HG02884 (cell line): ENCODE measurements around the gene KDM5B.
"Not testable (repeated sequence)": the region's sequence is repeated elsewhere in the genome, so short reads cannot be mapped to it uniquely, and the experiment has no call there.

Experiments
- ATAC-seq: cut with Tn5 transposase; IDR thresholded peaks from one replicate; pipeline ENCODE4 v1.9.1; 2021; ENCODE audit warnings: mild to moderate bottlenecking, moderate library complexity; ENCODE audit not compliant: unreplicated experiment

The KDM5B gene

GRCh38 chr1:202815120-202815519 is 6.9 kb upstream of the KDM5B start:
- ATAC-seq: no peak

- no peak for ATAC-seq
Observed at GRCh38 chr1:202812176-202813026, 4.2 kb upstream of the KDM5B start.

DNA sequence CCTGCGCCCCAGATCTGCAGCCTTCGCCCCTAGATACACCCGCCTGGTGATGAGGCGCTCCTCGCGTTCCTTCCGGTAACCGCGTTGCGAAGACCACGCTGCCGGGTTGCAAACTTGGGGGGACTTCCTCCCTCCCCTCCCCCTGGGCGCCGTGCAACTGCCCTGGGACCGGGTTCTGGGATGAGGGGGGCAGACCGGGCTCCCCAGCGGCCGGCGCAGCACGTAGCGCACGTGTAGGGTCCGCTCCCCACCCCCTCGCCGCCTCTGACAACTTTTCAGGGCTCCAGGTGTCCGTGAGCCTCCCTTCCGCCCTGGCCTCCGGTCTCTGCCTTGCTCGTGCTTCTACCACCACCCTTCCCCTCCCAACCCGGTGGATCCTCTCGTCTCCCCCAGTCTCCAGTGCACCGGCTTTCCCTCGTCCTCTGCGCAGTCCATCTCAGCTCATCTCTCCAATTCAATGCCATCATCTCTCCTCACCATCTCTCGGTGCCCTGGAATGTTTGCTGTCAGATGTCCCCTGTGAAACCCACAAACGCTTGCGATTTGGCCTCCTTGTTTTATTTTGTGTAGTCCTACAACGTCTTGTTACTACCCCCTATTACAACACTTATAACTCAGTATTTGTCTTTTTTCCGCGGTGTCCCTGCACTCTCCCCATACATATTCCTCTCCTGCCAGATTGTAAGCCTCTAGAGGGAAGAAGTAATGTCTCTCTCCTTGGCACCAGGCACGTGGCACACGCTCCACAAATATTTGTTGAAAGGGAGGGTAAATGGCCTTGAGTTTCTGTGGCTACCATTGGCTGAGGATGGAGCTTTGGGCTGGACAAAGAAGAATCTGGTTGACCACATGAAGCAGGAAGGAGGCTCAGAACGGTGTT is 3.3 kb upstream of the KDM5B start:
- no peak for ATAC-seq

DNA sequence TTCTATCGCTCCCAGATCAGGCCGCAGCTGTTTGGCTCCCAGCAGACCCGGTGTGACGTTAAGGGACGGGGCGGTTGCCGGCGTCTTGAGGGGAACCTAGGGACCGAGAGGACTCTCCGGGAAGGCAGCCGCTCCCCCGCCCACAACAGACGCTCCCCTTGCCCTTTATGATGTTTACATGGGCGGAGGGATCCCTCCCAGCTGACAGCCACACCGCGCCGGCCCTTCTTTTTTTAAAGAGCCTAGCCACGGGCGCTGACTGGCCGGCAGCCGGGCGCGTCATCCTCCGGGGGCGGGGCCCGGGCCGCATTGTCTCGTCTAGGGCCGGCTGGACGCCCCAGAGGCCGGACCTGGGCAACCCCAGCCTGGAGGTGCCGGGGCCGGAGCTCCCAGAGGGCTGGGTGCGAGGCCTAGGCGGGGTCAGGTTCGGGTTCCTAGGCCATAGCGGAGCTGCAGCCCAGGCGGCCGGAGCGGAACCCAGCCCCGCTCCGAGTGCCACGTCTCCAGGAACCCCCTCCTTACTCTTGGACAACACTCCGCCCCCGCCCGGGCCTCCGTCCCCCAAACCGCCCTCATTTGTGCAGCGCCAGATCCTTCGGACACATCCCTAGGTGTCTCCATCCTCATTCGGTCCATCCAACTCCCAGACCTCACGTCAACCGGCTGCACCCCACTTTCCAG is 2.5 kb upstream of the KDM5B start, which contains the start of gene PCAT6:
Gene PCAT6 (plus strand): TSS at position 340 of the 681 bp plus-strand sequence.
- peak; percentile 72 for ATAC-seq

DNA sequence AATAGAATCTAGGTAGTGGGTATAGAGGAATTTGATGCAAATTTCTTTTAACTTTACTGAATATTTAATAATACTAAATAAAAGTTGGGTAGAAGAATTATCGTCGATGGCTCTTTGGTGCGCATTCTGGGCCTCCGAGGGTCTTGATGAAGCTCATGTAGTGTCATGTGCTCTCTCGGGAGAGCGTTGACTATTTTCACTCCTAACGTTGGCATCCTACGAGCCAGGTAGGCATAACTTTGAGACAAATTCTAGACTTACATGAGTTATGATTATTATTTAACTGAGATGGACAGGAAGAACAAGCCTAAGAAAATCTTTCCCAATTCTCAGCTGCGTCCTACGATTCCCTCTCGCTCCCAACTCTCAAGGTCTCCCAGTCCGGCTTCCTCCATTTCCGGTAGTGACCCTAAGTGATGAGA is 2.0 kb upstream of the KDM5B start:
- ATAC-seq: no peak

DNA sequence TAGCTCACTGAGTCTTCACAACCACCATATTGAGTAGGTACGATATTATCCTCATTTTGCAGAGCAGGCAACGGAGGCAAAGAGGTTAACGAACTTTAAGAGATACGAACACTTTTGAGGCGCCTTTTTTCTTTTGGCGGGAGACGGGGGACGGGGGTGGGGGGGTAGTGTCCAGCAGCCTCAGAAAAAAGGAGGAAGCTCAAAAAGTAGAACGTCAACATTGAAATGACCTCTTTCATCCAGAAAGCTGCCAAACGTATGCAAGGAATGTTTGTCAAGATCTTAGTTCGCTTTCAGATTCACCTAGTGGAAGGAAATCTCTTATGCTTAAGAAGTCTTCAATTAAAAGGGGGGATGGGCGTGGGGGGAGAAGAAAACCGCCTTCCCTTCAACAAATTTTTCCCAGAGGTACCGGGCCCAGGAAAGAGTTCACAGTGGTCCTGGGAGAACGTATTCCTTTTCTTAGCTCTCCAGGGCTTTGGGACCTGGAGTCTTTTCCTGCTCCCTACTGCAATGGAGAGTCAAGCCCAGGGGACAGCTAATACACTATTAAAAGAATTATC is 1.5 kb upstream of the KDM5B start:
- no peak for ATAC-seq

- no peak for ATAC-seq
Observed at GRCh38 chr1:202807451-202807925, 733 bp downstream of the KDM5B start.

DNA sequence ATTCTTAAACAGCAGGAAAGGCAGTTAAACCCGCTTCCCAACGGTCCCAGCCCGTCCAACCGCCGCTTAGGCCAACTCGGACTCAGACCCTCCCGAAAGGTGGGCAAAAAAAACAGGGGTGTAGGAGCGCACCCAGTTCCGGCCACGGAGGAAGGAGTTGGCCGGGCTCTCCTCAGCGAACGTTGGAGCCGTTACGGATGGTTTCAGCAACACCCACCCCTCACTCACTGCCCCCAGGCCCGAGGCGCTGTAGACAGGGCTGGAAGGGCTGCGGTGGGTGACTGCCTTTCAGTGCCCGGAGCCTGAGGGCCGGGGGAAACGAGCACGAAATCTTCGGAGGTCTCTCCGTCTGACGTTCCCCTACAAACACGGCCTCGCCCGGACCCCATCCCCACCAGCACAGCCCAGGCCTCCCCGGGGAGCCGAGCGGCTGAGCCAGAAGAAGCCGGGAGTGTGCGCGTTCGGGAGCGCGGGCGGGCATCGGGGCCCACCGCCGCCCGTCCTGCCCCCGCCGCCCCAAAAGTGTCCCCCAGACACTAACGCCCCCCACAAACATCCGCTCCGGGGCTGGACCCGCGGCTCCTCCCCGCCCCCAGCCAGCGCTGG is 1.3 kb downstream of the KDM5B start:
- no peak for ATAC-seq

- no peak for ATAC-seq
Observed at GRCh38 chr1:202805886-202806844, 2.1 kb downstream of the KDM5B start.

DNA sequence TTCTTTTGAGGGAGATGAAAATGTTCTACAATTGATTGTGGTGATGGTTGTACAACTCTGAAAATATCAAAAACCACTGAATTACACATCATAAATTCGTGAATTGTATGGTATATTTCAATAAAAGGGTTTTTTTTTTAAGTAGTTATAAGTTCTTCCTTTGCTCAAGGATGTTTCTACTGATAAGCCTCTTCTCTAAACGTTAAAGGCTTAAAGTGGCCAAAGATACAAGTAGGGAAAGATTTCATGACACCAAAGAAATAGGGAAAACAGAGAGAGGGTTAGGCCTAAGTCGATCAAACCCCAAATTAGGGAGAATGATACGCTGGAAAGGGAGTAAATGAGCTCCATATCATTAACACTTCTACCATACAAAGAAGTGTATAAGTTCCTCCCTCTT is 4.1 kb downstream of the KDM5B start:
- no peak for ATAC-seq

DNA sequence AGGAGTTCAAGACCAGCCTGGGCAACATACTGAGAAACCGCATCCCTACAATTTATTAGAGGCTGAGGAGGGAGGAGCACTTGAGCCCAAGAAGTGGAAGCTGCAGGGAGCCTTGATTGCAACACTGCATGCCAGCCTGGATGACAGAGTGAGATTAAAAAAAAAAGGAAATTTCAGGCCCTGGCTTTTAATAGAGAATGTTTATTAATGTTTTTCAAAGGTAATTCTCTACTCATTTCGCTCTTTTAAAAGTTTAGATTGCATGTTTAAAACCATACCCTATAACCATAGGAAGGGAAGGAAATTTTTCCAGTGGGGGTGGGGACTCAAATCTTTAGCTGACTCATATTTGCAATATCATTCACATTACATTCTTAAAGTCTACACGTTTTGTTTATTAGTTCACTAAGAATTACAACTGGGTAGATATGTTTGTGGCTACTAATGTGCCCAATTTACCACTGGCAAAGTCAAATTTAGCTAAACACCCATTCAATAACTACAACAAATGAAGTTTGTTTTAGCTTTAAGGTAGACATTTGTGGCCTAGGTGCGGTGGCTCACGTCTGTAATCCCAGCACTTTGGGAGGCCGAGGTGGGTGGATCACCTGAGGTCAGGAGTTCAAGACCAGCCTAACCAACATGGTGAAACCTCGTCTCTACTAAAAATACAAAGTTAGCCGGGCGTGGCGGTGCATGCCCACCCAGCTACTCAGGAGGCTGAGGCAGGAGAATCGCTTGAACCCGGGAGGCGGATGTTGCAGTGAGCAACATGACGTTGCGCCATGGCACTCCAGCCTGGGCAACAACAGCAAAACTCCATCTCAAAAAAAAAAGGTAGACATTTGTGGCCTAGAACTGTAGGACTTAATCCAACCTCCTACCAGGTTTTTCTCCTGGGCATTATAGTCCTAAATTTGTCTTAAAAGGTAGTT is 5.0 kb downstream of the KDM5B start:
- ATAC-seq: no peak

DNA sequence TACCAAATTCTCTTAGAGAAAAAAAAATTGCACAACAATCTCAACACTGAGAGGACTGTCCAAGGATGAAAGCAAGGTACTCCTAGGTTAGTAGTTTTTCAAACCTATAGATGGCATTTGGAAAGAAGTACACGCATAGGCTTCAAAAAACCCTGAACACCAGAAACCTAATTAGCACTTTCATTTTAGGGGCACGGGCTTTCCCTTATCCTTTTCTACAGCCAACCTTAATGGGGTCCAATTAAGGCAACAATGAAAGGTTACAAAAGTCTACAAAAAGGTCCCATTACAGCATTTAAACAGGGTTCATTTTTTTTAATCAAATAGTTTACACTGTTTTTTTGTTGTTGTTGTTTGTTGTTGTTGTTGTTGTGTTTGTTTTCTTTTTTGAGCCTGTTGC is 6.2 kb downstream of the KDM5B start:
- ATAC-seq: no peak

- no peak for ATAC-seq
Observed at GRCh38 chr1:202801175-202801574, 7.0 kb downstream of the KDM5B start.

DNA sequence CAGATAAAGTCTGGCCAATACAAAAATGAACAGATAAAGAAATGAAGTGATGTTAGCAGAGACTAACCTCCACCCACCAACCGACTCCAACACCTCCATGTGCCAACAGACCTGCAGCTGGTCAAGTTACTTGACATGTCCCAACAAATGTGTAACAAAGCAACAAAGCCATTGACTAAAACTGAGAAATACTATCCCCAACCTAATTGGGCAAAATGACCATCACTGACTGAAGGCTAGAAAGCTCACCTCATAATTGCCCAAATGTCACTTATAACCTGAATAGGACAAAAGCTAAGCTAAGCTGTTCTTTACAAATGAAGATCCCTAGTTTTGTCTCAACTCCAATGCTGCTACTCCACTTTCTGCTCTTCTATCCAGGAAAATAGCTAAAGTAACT is 7.5 kb downstream of the KDM5B start:
- ATAC-seq: no peak

DNA sequence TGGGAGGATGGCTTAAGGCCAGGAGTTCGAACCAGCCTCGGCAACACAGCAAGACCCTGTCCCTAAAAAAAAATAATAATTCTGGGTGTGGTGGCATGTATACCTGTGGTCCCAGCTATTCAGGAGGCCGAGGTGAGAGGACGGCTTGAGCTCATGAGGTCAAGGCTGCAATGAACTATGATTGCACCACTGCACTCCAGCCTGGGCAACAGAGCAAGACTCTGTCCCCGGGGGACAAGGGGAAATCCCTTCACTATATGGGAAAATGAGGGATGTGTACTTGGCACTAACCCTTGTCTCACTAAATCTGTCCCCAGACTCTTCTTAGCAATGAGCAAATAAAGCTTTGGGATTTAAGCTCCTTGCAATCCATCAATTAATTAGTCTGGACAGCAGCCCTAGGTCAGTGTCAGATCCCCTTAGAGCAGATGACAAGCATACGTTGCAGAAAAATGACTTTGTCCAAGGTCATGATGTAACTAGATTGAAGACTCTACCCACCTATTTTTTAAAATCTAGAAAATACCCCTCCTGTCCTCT is 9.4 kb downstream of the KDM5B start:
- no peak for ATAC-seq

GRCh38 chr1:202798260-202798659 is 10.0 kb downstream of the KDM5B start:
- no peak for ATAC-seq

DNA sequence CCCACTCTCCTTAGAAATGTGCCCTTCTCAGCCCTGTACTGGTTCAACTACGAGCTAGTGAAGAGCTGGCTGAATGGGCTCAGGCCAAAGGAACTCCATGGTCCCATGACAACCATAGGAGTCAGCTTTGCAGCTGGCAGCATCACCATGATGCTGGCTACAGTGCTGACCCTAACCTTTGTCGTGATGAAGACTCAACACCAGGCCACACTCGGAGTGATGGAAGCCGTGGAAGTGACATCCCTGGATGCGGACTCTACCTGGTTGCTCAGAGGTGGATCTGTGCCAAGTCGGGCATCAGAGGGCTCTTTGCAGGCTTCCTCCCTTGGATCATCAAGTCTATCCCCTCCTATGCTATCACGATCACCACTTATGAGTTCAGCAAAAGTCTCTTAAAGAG is 11.6 kb downstream of the KDM5B start:
- ATAC-seq: no peak

- ATAC-seq: not testable (repeated sequence)
Observed at GRCh38 chr1:202794931-202795330, 13.3 kb downstream of the KDM5B start.
